GM23248 (cell line): Measurements from ENCODE around the gene IL36RN.

ENCODE experiments used
- EZH2 ChIP-seq: fragments of 200-600 bp; sonication (generic); IDR thresholded peaks from 2 replicates; pipeline ENCODE4 v1.6.1; 2018; ENCODE audit warnings: antibody characterized with exemption, mild to moderate bottlenecking; ENCODE audit not compliant: insufficient read depth, poor library complexity, severe bottlenecking
- EZH2phosphoT487 ChIP-seq: fragments of 200-600 bp; sonication (generic); IDR thresholded peaks from 2 replicates; pipeline ENCODE4 v1.6.1; 2018; ENCODE audit warnings: antibody characterized with exemption, moderate library complexity, mild to moderate bottlenecking, low read depth; ENCODE audit not compliant: insufficient read depth

- no peak for TF ChIP-seq EZH2
- TF ChIP-seq EZH2phosphoT487, result no peak
Measured at GRCh38 chr2:113075030-113075429, 16.0 kb downstream of the IL36RN start.
